Gastrocnemius medialis (tissue), 4 donors: Measurements from ENCODE around the gene ARG2. TPM values are rescaled to one million over a fixed set of nuclear protein-coding genes. Genes with fewer than 3 reads are reported as not detected.

Experiments
- ATAC-seq, 2 donors: fragments of 150-250 bp; one replicate each; pipeline ENCODE4 v1.9.1; 2016
- DNase-seq, 2 donors: peaks; one replicate each; pipeline ENCODE4 v3.0.0-alpha.2; 2019
- H3K27ac ChIP-seq, 4 donors: fragments of 200-600 bp; sonication (generic); 1 replicate in 1 of 4; 2 replicates in 3 of 4; pipeline ENCODE4 v1.5.1; 2016 to 2018; ENCODE audit warnings: mild to moderate bottlenecking in 2 of 4, moderate library complexity in 1 of 4
- H3K27me3 ChIP-seq, 3 donors: fragments of 200-600 bp; sonication (generic) in 2 of 3; 1 replicate in 1 of 3; 2 replicates in 2 of 3; pipeline versions ENCODE4 v1.5.1 to v1.6.0; 2016 to 2019; ENCODE audit warnings: mild to moderate bottlenecking in 1 of 3, moderate library complexity in 1 of 3
- H3K36me3 ChIP-seq, 2 donors: fragments of 200-600 bp; sonication (generic) in 1 of 2; one replicate each; pipeline ENCODE4 v1.5.1; 2017 to 2018
- H3K4me1 ChIP-seq, 2 donors: fragments of 200-600 bp; sonication (generic) in 1 of 2; one replicate each; pipeline ENCODE4 v1.5.1; 2016 to 2017; ENCODE audit warnings: mild to moderate bottlenecking in 2 of 2
- H3K4me3 ChIP-seq, 4 donors: fragments of 200-600 bp; sonication (generic) in 3 of 4; 1 replicate in 1 of 4; 2 replicates in 3 of 4; pipeline ENCODE4 v1.5.1; 2016 to 2019; ENCODE audit warnings: mild to moderate bottlenecking in 2 of 4
- H3K9me3 ChIP-seq, 3 donors: fragments of 200-600 bp; sonication (generic) in 2 of 3; 1 replicate in 1 of 3; 2 replicates in 2 of 3; pipeline ENCODE4 v1.5.1; 2016 to 2019
- POLR2A ChIP-seq, 2 donors: fragments of 450-650 bp; IDR thresholded peaks; one replicate each; pipeline ENCODE4 v1.6.1; 2017; ENCODE audit warnings: antibody characterized with exemption in 2 of 2, mild to moderate bottlenecking in 2 of 2, moderate library complexity in 2 of 2
- in situ Hi-C, 4 donors: fragments of 200-750 bp; cut with MboI; loops; one replicate each; pipeline versions ENCODE4 v1.15.0 to v1.8.0; 2017; ENCODE audit warnings: low sequenced_read_pairs in 4 of 4
- intact Hi-C: fragments of 100-400 bp; cut with DNase I; formaldehyde crosslinking; loops from one replicate; pipeline ENCODE4 v1.15.1; 2023; ENCODE audit warnings: low total_unique reads
- total RNA-seq, 4 donors: library from RNA; depleted of rRNA; stranded (reverse); fragments of >200 nt; gene quantifications; one replicate each; pipeline versions ENCODE4 v1.1.0 to v1.2.3, GENCODE V29; 2016
- TF ChIP-seq, protein P1 (sequence below), 5 experiments: fragments of 450-650 bp in 3 of 5; fragments of 200-600 bp in 2 of 5; sonication (generic) in 2 of 5; IDR thresholded peaks in 4 of 5; conservative IDR thresholded peaks in 1 of 5; 1 replicate in 4 of 5; 2 replicates in 1 of 5; pipeline ENCODE4 v1.5.1; 2016 to 2019; ENCODE audit warnings: antibody characterized with exemption in 5 of 5, mild to moderate bottlenecking in 3 of 5, moderate library complexity in 3 of 5

The ARG2 gene
- total RNA-seq, 4 donors from 2014 or later: 4.0 to 662 (median 152) TPM

GRCh38 chr14:67633451-67634147 is 13.9 kb downstream of the ARG2 start:
- in situ Hi-C loops: no loop called here
- H3K27me3 ChIP-seq: no peaks in the 10 kb centered on the region
- ATAC-seq: no peak
- intact Hi-C loops: no loop called here
- peak overlapping the region in 1 of 4 donors; percentile 89 for H3K27ac ChIP-seq
- no peak for TF ChIP-seq POLR2A (IDR thresholded peaks at IDR 0.05)
- TF ChIP-seq, protein P1, sequence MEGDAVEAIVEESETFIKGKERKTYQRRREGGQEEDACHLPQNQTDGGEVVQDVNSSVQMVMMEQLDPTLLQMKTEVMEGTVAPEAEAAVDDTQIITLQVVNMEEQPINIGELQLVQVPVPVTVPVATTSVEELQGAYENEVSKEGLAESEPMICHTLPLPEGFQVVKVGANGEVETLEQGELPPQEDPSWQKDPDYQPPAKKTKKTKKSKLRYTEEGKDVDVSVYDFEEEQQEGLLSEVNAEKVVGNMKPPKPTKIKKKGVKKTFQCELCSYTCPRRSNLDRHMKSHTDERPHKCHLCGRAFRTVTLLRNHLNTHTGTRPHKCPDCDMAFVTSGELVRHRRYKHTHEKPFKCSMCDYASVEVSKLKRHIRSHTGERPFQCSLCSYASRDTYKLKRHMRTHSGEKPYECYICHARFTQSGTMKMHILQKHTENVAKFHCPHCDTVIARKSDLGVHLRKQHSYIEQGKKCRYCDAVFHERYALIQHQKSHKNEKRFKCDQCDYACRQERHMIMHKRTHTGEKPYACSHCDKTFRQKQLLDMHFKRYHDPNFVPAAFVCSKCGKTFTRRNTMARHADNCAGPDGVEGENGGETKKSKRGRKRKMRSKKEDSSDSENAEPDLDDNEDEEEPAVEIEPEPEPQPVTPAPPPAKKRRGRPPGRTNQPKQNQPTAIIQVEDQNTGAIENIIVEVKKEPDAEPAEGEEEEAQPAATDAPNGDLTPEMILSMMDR (IDR thresholded peaks at IDR 0.05 in 4 of 5, conservative IDR thresholded peaks at IDR 0.05 in 1 of 5): no peak
- peaks cover 10 to 39% of the 10 kb centered on the region in 2 donors for H3K4me1 ChIP-seq
- H3K4me3 ChIP-seq: no peak overlapping the region
- DNase-seq: no peak
- H3K9me3 ChIP-seq: no peaks in the 10 kb centered on the region
- peaks cover 0 to 7% of the 10 kb centered on the region in 2 donors for H3K36me3 ChIP-seq

DNA sequence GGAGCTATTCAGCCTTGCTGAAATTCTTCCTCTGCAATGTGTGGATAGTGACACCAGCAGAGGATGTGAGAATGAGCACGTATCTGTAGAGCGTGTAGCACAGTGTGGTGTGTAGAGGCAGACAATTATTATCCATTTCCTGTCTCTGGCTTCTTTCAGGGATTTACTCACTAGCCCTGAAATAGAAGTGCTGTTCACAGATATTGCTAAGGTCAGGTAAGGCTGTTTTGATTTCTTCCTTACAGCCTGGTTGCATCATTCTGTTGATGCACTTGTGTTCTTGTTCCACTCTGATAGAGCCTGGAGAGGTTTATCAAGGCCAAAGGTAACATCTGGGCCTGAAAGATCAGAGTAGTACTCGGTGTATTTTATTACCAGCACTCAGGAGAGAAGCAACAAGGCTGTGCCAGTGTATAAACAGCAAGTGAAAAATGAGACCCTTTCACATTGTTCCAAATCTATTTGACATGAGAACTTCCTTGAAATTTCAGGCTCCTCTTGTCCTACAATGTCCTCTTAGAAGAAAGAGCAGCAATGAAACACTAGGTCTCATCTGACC is 16.7 kb downstream of the ARG2 start:
- H3K9me3 ChIP-seq: no peaks in the 10 kb centered on the region
- peaks cover 10 to 35% of the 10 kb centered on the region in 2 donors for H3K4me1 ChIP-seq
- ATAC-seq: peak; percentile 94 to 97
- in situ Hi-C loops: no loop called here
- peak; percentile 31 to 59 for DNase-seq
- H3K27me3 ChIP-seq: no peaks in the 10 kb centered on the region
- peak overlapping the region; percentile 63 to 89 (median 80) for H3K27ac ChIP-seq
- peaks cover 0 to 7% of the 10 kb centered on the region in 2 donors for H3K36me3 ChIP-seq
- H3K4me3 ChIP-seq: no peak overlapping the region
- intact Hi-C loops: loop anchor here (1.0 kb wide), 2 partner anchors 8 to 13 kb away; no protein-coding TSS in a partner anchor
- TF ChIP-seq, protein P1 (IDR thresholded peaks at IDR 0.05 in 4 of 5, conservative IDR thresholded peaks at IDR 0.05 in 1 of 5): no peak
- peak in 1 of 2 donors; percentile 73 for TF ChIP-seq POLR2A (IDR thresholded peaks at IDR 0.05)

DNA sequence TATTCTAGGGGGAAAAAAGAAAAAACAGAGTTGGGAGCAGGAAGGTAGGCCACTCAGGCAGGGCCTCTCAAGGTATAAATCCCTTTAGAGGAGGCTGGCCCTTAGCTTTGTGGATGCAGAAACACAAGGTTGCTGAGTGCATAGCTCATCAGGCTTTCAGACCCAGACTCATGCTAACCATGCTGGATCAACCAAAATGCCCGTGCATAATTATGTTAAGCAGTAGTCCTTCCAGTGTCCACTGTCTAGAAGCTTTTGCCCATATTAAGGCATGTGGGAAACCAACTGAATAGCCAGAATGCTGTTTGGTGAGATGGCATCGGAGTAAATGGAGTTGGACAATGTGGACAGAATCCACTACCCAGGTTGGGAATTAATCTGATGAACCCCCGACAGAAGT is 18.9 kb downstream of the ARG2 start:
- no peak for ATAC-seq
- Histone ChIP-seq H3K4me1 (peaks cover 10 to 35% of the 10 kb centered on the region in 2 donors), H3K27me3 (no peaks in the 10 kb centered on the region), H3K4me3 (no peak overlapping the region), H3K36me3 (peaks cover 0 to 12% of the 10 kb centered on the region in 2 donors), H3K27ac (peak overlapping the region in 3 of 4 donors; percentile 30 to 89 (median 82)), H3K9me3 (no peaks in the 10 kb centered on the region)
- no peak for DNase-seq
- intact Hi-C loops: no loop called here
- in situ Hi-C loops: no loop called here
- TF ChIP-seq, protein P1 (IDR thresholded peaks at IDR 0.05 in 4 of 5, conservative IDR thresholded peaks at IDR 0.05 in 1 of 5): no peak
- TF ChIP-seq POLR2A (IDR thresholded peaks at IDR 0.05): no peak

DNA sequence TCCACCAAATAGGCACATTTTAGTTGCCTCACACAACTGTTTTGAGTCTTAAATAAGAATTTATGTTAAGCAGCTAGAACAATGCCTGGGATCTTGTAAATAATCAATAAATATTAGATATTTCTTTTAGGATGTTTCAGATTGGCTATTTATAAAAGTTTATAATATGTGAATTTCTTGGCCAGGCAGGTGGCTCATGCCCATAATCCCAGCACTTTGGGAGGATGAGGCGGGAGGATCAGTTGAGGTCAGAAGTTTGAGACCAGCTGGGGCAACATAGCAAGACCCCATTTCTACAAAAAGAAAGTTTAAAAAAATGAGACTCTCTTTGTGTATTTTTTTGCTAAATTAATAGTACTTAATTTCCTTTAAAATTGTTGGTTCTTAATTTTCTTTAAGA is 21.8 kb downstream of the ARG2 start:
- H3K36me3 ChIP-seq: peaks cover 0 to 23% of the 10 kb centered on the region in 2 donors
- peak overlapping the region in 2 of 4 donors; percentile 85 to 89 for H3K27ac ChIP-seq
- no peak for TF ChIP-seq POLR2A (IDR thresholded peaks at IDR 0.05)
- TF ChIP-seq, protein P1 (IDR thresholded peaks at IDR 0.05 in 4 of 5, conservative IDR thresholded peaks at IDR 0.05 in 1 of 5): no peak
- intact Hi-C loops: no loop called here
- DNase-seq: no peak
- no peaks in the 10 kb centered on the region for H3K9me3 ChIP-seq
- no peak for ATAC-seq
- no peak overlapping the region for H3K4me3 ChIP-seq
- no peaks in the 10 kb centered on the region for H3K27me3 ChIP-seq
- H3K4me1 ChIP-seq: peaks cover 8 to 34% of the 10 kb centered on the region in 2 donors
- in situ Hi-C loops: no loop called here
